Mammary epithelial cell (primary cell): Measurements from ENCODE around the gene AGAP1.

Source experiments
- CTCF ChIP-seq, 2 donors: IDR thresholded peaks in 1 of 2; conservative IDR thresholded peaks in 1 of 2; 2 replicates each; pipeline ENCODE4 v1.5.1; 2011 to 2012; ENCODE audit warnings: inconsistent platforms in 2 of 2, low read length in 2 of 2, mild to moderate bottlenecking in 2 of 2, control low read depth in 1 of 2, low read depth in 1 of 2; ENCODE audit not compliant: insufficient read depth in 1 of 2; ENCODE audit errors: extremely low read depth in 1 of 2
- EZH2 ChIP-seq: IDR thresholded peaks from 2 replicates; pipeline ENCODE4 v1.6.1; 2012; ENCODE audit warnings: low read length, inconsistent platforms, borderline replicate concordance

- TF ChIP-seq CTCF (conservative IDR thresholded peaks at IDR 0.05 in 1 of 2, IDR thresholded peaks at IDR 0.05 in 1 of 2; ENCODE audit: extremely low read depth in 1 of 2, insufficient read depth in 1 of 2, low read depth in 1 of 2, low read length in 2 of 2) (no peak), EZH2 (no peak)
These were observed 253.9 kb downstream of the AGAP1 start for GRCh38 chr2:235747786-235748091.
